Activated CD8-positive, alpha-beta memory T cell treated with anti-CD3 and anti-CD28 coated beads, Interleukin-2, amount 10 ng/mL, durations not matched to agents 7 days and 5 days (primary cell): Measurements from ENCODE around the gene HKDC1. TPM values are rescaled to one million over a fixed set of nuclear protein-coding genes. Genes with fewer than 3 reads are reported as not detected.
"Not testable (repeated sequence)": the region's sequence is repeated elsewhere in the genome, so short reads cannot be mapped to it uniquely, and the experiment has no call there.

Source experiments
- ATAC-seq: fragments of 150-1000 bp; cut with Tn5 transposase; one replicate; pipeline ENCODE4 v1.10.0; 2021; ENCODE audit warnings: moderate library complexity
- CTCF ChIA-PET: fragments of 350-600 bp; sonication (Branson Sonifier 250); formaldehyde crosslinking; loops from one replicate; lab custom pipeline; 2021; ENCODE audit warnings: antibody characterized with exemption; lab: Charles Lee
- DNase-seq: peaks from one replicate; pipeline ENCODE4 v3.0.0-alpha.2; 2020
- H3K27ac Mint-ChIP-seq: one replicate; pipeline ENCODE4 v1.8.0; 2021; ENCODE audit warnings: mild to moderate bottlenecking, mixed read lengths
- H3K27me3 Mint-ChIP-seq: one replicate; pipeline ENCODE4 v1.8.0; 2021; ENCODE audit warnings: mixed read lengths
- H3K36me3 Mint-ChIP-seq: one replicate; pipeline ENCODE4 v1.8.0; 2021; ENCODE audit warnings: mild to moderate bottlenecking, mixed read lengths
- H3K4me1 Mint-ChIP-seq: one replicate; pipeline ENCODE4 v1.8.0; 2021; ENCODE audit warnings: mixed read lengths
- H3K4me3 Mint-ChIP-seq: one replicate; pipeline ENCODE4 v1.8.0; 2021; ENCODE audit warnings: mild to moderate bottlenecking, moderate library complexity, mixed read lengths
- H3K9me3 Mint-ChIP-seq: one replicate; pipeline ENCODE4 v1.8.0; 2022; ENCODE audit warnings: low read depth, mixed read lengths
- total RNA-seq, 2 experiments: library from RNA; stranded (reverse); gene quantifications; one replicate each; pipeline ENCODE4 v1.2.3, GENCODE V29; 2021

The HKDC1 gene, protein sequence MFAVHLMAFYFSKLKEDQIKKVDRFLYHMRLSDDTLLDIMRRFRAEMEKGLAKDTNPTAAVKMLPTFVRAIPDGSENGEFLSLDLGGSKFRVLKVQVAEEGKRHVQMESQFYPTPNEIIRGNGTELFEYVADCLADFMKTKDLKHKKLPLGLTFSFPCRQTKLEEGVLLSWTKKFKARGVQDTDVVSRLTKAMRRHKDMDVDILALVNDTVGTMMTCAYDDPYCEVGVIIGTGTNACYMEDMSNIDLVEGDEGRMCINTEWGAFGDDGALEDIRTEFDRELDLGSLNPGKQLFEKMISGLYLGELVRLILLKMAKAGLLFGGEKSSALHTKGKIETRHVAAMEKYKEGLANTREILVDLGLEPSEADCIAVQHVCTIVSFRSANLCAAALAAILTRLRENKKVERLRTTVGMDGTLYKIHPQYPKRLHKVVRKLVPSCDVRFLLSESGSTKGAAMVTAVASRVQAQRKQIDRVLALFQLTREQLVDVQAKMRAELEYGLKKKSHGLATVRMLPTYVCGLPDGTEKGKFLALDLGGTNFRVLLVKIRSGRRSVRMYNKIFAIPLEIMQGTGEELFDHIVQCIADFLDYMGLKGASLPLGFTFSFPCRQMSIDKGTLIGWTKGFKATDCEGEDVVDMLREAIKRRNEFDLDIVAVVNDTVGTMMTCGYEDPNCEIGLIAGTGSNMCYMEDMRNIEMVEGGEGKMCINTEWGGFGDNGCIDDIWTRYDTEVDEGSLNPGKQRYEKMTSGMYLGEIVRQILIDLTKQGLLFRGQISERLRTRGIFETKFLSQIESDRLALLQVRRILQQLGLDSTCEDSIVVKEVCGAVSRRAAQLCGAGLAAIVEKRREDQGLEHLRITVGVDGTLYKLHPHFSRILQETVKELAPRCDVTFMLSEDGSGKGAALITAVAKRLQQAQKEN
- total RNA-seq = 1 to 10 TPM in 1 of 2 experiments, under 1 TPM in 1; 0.61 to 2.7 TPM

DNA sequence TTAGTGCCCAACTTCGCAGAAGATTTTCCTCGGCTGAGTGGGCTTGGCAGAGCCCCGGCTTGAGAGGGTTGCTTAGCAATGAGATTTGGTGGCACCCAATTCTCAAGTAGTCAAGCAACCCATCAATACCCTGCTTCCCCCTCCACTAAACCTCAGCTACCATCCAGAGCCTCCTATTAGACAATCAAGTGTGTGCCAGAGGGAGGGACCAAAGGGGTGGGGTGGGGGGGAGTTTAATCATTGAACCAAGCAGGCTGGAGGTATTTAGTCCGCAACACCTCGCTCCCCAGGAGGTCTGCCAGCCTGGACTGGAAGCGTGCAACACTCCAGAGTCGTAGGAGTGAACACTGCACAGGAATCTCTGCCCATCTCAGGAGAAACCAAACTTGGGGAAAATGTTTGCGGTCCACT, at the start of gene HKDC1:
HKDC1 (plus strand) TSS at position 292 of the 411 bp plus-strand sequence; CDS start at position 396, 104 bp downstream.
- no peaks in the 10 kb centered on the region for H3K27me3 Mint-ChIP-seq
- peak within 1 kb of the TSS; percentile 95 for H3K27ac Mint-ChIP-seq
- CTCF ChIA-PET = interaction anchor here (0.5 to 8.2 kb wide), 4 partner anchors 9 to 128 kb away, joined by 3 to 65 read pairs (median 3); no protein-coding TSS in a partner anchor

DNA sequence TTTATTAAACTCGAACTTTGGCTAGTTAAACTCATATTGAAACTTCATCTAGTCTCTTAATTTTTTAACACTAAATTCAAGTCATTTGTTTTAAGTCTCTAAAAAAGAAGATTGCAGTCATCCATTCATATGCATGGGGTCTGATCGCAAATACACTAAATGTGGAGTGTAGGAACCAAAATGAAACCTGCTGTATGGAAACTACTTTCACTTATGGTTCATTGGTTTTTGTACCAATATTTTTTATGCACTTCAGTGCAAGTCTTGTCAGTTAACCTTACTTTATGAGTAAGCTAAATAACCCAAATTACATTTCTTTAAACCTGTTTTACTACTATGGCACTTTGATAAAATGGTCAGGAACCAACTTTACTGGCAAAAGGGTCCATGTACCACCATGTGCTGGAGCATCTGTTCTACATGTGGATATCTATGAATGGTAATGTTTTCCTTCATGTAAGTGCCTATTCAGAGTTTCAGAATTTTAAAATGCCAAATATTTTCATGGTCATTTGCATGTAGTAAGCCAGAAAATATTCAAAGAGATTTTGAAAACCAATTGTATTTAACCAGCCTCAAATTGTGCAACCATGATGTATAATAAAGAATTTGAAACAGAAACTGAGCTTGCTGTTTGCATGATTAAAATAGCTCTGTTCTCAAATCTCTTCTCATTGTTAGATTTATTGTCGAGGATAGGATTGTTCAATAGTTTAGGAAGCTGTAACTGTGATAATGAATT, 47.7 kb upstream of the HKDC1 start:
- peaks cover 35% of the 10 kb centered on the region for H3K36me3 Mint-ChIP-seq
- no peak overlapping the region for H3K4me3 Mint-ChIP-seq
- peaks cover 14% of the 10 kb centered on the region for H3K4me1 Mint-ChIP-seq
- no peaks in the 10 kb centered on the region for H3K9me3 Mint-ChIP-seq
- H3K27me3 Mint-ChIP-seq = no peaks in the 10 kb centered on the region
- ATAC-seq (no peak), DNase-seq (no peak)
- H3K27ac Mint-ChIP-seq = no peak overlapping the region
- CTCF ChIA-PET = interaction anchor here (1.1 to 1.4 kb wide), 2 partner anchors 18 to 236 kb away, joined by 3 read pairs; no protein-coding TSS in a partner anchor

More for the DNA sequence above, at the start of gene HKDC1:
- DNase-seq (no peak), ATAC-seq (no peak)
- no peaks in the 10 kb centered on the region for H3K9me3 Mint-ChIP-seq
- H3K4me3 Mint-ChIP-seq = no peak within 1 kb of the TSS
- H3K36me3 Mint-ChIP-seq = peaks cover 4% of the 10 kb centered on the region
- H3K4me1 Mint-ChIP-seq = peaks cover 55% of the 10 kb centered on the region

DNA sequence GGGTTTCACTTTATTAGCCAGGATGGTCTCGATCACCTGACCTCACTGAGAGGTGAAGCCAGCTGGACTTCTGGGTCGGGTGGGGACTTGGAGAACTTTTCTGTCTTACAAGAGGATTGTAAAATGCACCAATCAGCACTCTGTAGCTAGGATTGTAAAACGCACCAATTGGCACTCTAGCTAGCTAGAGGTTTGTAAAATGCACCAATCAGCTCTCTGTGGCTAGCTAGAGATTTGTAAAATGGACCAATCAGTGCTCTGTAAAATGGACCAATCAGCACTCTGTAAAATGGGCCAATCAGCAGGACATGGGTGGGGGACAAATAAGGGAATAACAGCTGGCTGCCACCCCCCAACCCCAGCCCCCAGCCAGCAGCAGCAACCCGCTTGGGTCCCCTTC, 44.8 kb upstream of the HKDC1 start:
- Mint-ChIP-seq H3K36me3 (peaks cover 23% of the 10 kb centered on the region), H3K4me1 (peaks cover 29% of the 10 kb centered on the region)
- not testable (repeated sequence) for H3K4me3 Mint-ChIP-seq, H3K27me3 Mint-ChIP-seq, H3K9me3 Mint-ChIP-seq, DNase-seq, H3K27ac Mint-ChIP-seq, ATAC-seq
- CTCF ChIA-PET = interaction anchor here (1.2 to 2.0 kb wide), 2 partner anchors 47 to 171 kb away, joined by 3 to 8 read pairs; no protein-coding TSS in a partner anchor

DNA sequence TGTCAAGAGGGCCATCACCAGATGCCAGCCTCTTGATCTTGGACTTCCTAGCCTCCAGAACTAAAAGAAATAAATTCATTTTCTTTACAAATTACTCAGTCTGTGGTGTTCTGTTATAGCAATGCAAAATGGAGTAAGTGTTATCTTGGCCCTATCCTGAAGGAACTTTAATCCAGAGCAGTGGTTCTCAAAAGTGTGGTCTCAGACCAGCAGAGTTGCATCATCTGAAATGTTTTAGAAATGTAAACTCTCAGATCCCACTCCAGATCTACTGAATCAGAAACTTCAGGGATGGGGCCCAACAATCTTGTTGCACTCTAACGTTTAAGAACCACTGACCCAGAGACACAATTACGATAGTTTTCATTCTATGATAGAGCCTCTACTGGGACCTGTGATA, 43.3 kb upstream of the HKDC1 start:
- H3K4me1 Mint-ChIP-seq = peaks cover 34% of the 10 kb centered on the region
- peaks cover 9% of the 10 kb centered on the region for H3K36me3 Mint-ChIP-seq
- H3K9me3 Mint-ChIP-seq = no peaks in the 10 kb centered on the region
- ATAC-seq = no peak
- DNase-seq = no peak
- CTCF ChIA-PET = no interaction called here
- no peak overlapping the region for H3K4me3 Mint-ChIP-seq
- H3K27ac Mint-ChIP-seq = no peak overlapping the region
- no peaks in the 10 kb centered on the region for H3K27me3 Mint-ChIP-seq

DNA sequence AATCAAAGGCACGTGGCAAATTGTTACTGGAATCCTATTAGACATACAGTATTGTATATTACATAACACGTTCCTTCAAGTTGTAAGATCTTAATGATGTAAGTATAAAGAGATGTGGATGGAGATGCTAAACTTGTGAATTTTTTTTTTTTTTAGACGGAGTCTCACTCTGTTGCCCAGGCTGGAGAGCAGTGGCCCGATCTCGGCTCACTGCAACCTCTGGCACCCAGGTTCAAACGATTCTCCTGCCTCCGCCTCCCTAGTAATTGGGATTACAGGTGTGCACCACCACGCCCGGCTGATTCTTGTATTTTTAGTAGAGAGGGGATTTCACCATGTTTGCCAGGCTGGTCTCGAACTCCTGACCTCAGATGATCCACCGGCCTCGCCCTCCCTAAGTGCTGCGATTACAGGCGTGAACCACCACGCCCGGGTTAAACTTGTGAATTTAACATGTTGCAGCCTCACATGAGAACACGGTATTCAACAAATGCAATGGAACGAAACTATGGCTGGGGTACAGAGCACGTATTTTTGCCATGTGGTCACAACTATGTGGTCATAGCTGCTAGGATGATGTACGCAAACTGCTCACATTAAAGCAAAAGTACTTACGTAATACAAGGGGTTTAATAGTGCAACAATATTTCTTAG, 40.9 kb upstream of the HKDC1 start:
- H3K9me3 Mint-ChIP-seq = no peaks in the 10 kb centered on the region
- peaks cover 43% of the 10 kb centered on the region for H3K4me1 Mint-ChIP-seq
- peak overlapping the region; percentile 99 for H3K27ac Mint-ChIP-seq
- H3K4me3 Mint-ChIP-seq = peak overlapping the region; percentile 88
- CTCF ChIA-PET = interaction anchor here (0.6 to 1.5 kb wide), 3 partner anchors 19 to 1293 kb away, joined by 3 to 8 read pairs (median 3); no protein-coding TSS in a partner anchor
- peaks cover 4% of the 10 kb centered on the region for H3K36me3 Mint-ChIP-seq
- DNase-seq (peak; percentile 54), ATAC-seq (peak; percentile 25)
- no peaks in the 10 kb centered on the region for H3K27me3 Mint-ChIP-seq

DNA sequence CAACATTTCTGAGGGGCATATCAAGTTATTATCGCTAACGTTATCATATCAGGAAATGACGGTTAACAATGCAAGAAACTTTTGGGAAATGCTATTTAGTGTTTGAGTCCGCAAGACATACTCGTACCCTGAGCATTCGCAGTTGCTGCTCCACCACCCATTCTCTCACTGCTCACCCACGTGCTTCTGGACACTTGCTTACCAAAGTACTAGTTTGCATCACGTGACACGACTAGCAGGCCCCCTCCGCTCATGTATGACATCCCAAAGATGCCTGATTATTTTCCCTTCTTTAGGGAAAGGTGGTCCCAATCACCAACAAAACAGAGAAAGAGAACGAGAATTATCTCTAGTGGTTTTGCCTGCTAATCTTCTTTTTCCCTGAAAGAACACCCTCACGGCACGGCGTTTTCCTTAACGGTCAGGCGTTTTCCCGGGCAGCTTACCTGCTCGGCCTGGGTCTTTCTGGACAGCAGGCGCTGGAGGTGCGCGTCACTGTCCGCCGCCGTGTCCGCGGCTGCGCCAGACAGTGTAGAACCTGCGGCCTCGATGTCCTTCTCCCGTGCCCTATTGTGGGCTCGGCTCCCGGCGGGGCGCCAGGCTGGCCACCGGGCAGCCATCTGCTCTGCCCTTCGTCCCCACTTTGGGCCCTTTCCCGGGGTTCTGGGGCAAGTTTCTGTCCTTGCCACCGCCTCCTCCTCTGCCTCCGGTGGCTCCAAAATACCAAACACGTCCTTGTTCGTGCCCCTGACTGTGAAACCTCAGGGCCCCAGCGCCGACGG, 40.2 kb upstream of the HKDC1 start, which contains the start of gene SUPV3L1:
SUPV3L1 (plus strand) TSS at position 492 of the 782 bp plus-strand sequence; CDS start at position 550, 58 bp downstream.
- peak; percentile 94 for DNase-seq
- peak within 1 kb of the TSS; percentile 88 for H3K4me3 Mint-ChIP-seq
- H3K27ac Mint-ChIP-seq = peak within 1 kb of the TSS; percentile 99
- peaks cover 7% of the 10 kb centered on the region for H3K36me3 Mint-ChIP-seq
- peak; percentile 86 for ATAC-seq
- peaks cover 49% of the 10 kb centered on the region for H3K4me1 Mint-ChIP-seq
- H3K27me3 Mint-ChIP-seq = no peaks in the 10 kb centered on the region
- no peaks in the 10 kb centered on the region for H3K9me3 Mint-ChIP-seq
- CTCF ChIA-PET = interaction anchor here (0.6 to 1.5 kb wide), 6 partner anchors 18 to 1294 kb away, joined by 3 to 8 read pairs (median 4); no protein-coding TSS in a partner anchor

DNA sequence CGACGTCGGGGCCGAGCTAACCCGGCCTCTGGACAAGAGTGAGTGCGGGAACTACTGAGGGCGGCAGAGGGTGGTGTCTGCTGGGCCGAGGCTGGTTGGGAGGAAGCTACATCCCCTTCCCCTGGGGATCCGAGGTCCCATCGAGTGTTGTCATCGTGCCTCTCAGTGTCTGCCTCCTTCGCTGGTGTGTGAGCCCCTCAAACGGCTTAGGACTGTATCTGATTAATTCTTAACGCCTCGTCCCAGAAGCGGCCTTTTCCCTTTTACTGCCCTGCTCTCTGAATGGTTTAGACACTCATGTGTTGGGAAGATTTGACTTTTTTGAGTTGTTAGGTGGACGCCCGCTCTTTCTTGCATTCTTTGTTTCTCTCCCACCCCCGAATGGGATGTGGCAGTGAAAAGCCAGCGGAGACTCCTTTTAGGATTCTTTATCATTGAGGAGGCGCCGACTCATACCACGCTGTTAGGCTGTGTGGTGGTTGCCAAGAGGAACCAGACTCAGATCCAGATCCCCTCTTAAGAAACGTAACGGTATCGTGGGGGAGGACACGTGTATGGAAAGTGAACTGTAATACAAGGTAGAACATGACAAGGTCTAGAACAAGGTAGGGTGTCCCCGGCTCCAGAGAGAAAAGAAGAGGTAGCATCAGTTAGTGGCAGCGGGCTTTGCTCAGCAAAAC, 39.5 kb upstream of the HKDC1 start:
- CTCF ChIA-PET = interaction anchor here (0.7 to 1.4 kb wide), 4 partner anchors 36 to 48 kb away, joined by 3 to 8 read pairs (median 4); no protein-coding TSS in a partner anchor
- Mint-ChIP-seq H3K36me3 (peaks cover 7% of the 10 kb centered on the region), H3K4me1 (peaks cover 53% of the 10 kb centered on the region), H3K27me3 (no peaks in the 10 kb centered on the region), H3K4me3 (peak overlapping the region; percentile 88), H3K27ac (peak overlapping the region; percentile 99), H3K9me3 (no peaks in the 10 kb centered on the region)
- DNase-seq = peak; percentile 67
- peak; percentile 24 for ATAC-seq

DNA sequence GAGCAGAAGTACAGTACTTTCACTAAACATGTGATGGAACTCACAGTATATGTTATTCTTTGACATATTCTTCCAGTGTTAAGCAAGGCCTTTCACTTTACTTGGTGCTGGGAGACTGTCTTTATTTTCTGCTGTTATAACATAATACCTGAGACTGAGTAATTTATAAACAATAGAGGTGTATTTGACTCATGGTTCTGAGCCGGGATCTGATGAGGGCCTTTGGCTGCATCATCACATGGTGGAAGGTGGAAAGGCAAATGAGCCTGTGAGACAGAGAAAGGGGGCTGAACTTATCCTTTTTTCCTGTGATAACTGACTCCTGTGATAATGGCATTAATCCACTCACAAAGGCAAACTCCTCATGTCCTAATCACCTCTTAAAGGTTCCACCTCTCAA, 38.7 kb upstream of the HKDC1 start:
- CTCF ChIA-PET = no interaction called here
- ATAC-seq (no peak), DNase-seq (no peak)
- no peaks in the 10 kb centered on the region for H3K9me3 Mint-ChIP-seq
- H3K4me3 Mint-ChIP-seq = peak overlapping the region; percentile 88
- H3K36me3 Mint-ChIP-seq = peaks cover 7% of the 10 kb centered on the region
- H3K27ac Mint-ChIP-seq = peak overlapping the region; percentile 99
- peaks cover 57% of the 10 kb centered on the region for H3K4me1 Mint-ChIP-seq
- no peaks in the 10 kb centered on the region for H3K27me3 Mint-ChIP-seq

DNA sequence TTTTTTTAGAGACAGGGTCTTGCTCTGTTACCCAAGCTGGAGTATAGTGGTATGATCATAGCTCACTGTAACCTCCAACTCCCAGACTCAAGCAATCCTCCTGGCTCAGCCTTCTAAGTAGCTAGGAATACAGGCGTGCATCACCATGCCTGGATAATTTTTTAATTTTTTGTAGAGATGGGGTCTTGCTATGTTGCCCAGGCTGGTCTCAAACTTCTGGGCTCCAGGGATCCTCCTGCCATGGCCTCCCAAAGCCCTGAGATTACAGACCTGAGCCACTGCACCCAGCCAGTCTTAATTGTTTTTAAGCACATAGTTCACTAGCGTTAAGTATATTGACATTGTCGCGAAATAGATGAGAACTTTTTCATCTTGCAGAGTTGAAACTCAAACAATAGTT, 38.1 kb upstream of the HKDC1 start:
- Mint-ChIP-seq H3K9me3 (no peaks in the 10 kb centered on the region), H3K36me3 (peaks cover 7% of the 10 kb centered on the region), H3K27ac (no peak overlapping the region), H3K27me3 (no peaks in the 10 kb centered on the region), H3K4me3 (no peak overlapping the region), H3K4me1 (peaks cover 59% of the 10 kb centered on the region)
- DNase-seq (no peak), ATAC-seq (no peak)
- CTCF ChIA-PET = interaction anchor here (1.7 kb wide), 1 partner anchor 41 kb away, joined by 5 read pairs; no protein-coding TSS in a partner anchor

DNA sequence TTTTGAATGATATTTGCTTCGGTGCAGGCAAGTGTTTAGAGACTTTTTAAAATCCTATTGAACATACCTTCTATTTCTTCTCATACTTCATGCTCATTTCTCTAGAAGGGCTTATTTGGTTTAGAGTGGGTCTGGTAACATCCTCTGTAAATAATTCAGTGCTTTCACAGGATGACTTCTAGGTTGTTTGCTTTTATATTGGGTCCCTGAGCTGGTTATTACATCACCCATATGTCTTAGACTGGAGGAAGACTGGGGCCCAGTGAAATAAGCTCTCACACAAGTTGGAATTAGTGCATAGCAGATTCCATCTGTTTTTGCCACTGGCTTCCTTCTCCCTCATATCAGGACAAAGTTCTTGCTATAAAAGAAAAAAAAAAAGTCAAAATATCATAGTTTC, 33.6 kb upstream of the HKDC1 start:
- peaks cover 28% of the 10 kb centered on the region for H3K36me3 Mint-ChIP-seq
- CTCF ChIA-PET = no interaction called here
- ATAC-seq (no peak), DNase-seq (no peak)
- H3K9me3 Mint-ChIP-seq = no peaks in the 10 kb centered on the region
- no peaks in the 10 kb centered on the region for H3K27me3 Mint-ChIP-seq
- H3K4me3 Mint-ChIP-seq = no peak overlapping the region
- H3K27ac Mint-ChIP-seq = peak overlapping the region; percentile 59
- peaks cover 34% of the 10 kb centered on the region for H3K4me1 Mint-ChIP-seq

DNA sequence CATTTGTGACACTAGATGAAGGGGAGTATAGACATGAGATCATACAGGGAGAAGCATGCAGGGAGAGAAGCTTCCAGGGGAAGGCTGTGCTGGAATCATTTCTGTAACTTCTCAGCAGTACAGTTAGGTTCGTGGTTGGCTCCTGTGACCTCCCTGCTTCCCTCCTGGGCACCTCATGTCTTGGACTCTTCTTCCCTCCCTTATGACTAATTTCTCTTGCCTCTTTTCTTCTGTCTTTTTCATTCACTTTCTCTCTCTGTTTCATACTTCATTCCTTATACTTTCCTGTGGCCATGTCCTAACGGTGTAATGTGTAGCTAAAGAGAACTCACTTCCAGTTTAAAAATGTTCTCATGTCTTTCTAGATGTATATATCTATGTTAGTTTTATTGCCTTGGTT, 19.1 kb upstream of the HKDC1 start:
- CTCF ChIA-PET = no interaction called here
- peaks cover 41% of the 10 kb centered on the region for H3K36me3 Mint-ChIP-seq
- H3K4me3 Mint-ChIP-seq = no peak overlapping the region
- ATAC-seq (no peak), DNase-seq (no peak)
- H3K27me3 Mint-ChIP-seq = no peaks in the 10 kb centered on the region
- H3K4me1 Mint-ChIP-seq = peaks cover 55% of the 10 kb centered on the region
- peak overlapping the region; percentile 78 for H3K27ac Mint-ChIP-seq
- no peaks in the 10 kb centered on the region for H3K9me3 Mint-ChIP-seq
